H1 (cell line): ENCODE results near the gene COL4A1.

Source experiments
- ATF2 ChIP-seq: IDR thresholded peaks from 2 replicates; pipeline ENCODE4 v1.6.1; 2012; ENCODE audit warnings: low read length, inconsistent platforms
- BACH1 ChIP-seq: IDR thresholded peaks from 2 replicates; pipeline ENCODE4 v1.6.1; 2012; ENCODE audit warnings: low read length, improper control_type of control experiment
- CTCF ChIP-seq, 3 experiments: IDR thresholded peaks; 1 replicate in 2 of 3; 2 replicates in 1 of 3; pipeline versions ENCODE4 v1.5.1 to v1.6.1; 2011; ENCODE audit warnings: low read length in 3 of 3, mild to moderate bottlenecking in 3 of 3, inconsistent platforms in 2 of 3, low read depth in 1 of 3, moderate library complexity in 1 of 3; ENCODE audit not compliant: insufficient read depth in 1 of 3; ENCODE audit errors: control extremely low read depth in 1 of 3
- JUND ChIP-seq: IDR thresholded peaks from 2 replicates; pipeline ENCODE4 v1.6.1; 2011; ENCODE audit warnings: mild to moderate bottlenecking, improper control_type of control experiment, low read length
- NRF1 ChIP-seq: IDR thresholded peaks from 2 replicates; pipeline ENCODE4 v1.6.1; 2011; ENCODE audit warnings: mild to moderate bottlenecking, low read depth, low read length, improper control_type of control experiment
- POLR2AphosphoS5 ChIP-seq: IDR thresholded peaks from 2 replicates; pipeline ENCODE4 v1.6.1; 2011; ENCODE audit warnings: low read depth, low read length
- RBBP5 ChIP-seq: IDR thresholded peaks from 2 replicates; pipeline ENCODE4 v1.7.1; 2012; ENCODE audit warnings: low read depth, mild to moderate bottlenecking, inconsistent platforms, low read length, moderate library complexity, borderline replicate concordance
- RFX5 ChIP-seq: IDR thresholded peaks from 2 replicates; pipeline ENCODE4 v1.6.1; 2011; ENCODE audit warnings: low read depth, low read length, improper control_type of control experiment, borderline replicate concordance
- SP4 ChIP-seq: IDR thresholded peaks from 2 replicates; pipeline ENCODE4 v1.6.1; 2012; ENCODE audit warnings: low read length, inconsistent platforms
- SRF ChIP-seq: IDR thresholded peaks from 2 replicates; pipeline ENCODE4 v1.6.1; 2011; ENCODE audit warnings: mild to moderate bottlenecking, low read depth, low read length, moderate library complexity
- TAF1 ChIP-seq: IDR thresholded peaks from 2 replicates; pipeline ENCODE4 v1.6.1; 2011; ENCODE audit warnings: mild to moderate bottlenecking, low read depth, low read length
- TEAD4 ChIP-seq: IDR thresholded peaks from 2 replicates; pipeline ENCODE4 v1.6.1; 2012; ENCODE audit warnings: low read depth, low read length, inconsistent platforms, mixed read lengths
- TF ChIP-seq, protein P1 (sequence below): IDR thresholded peaks from 2 replicates; pipeline ENCODE4 v1.6.1; 2012; ENCODE audit warnings: inconsistent platforms

GRCh38 chr13:110344320-110344719, 37.4 kb upstream of the COL4A1 start:
- TF ChIP-seq RBBP5 (no peak), NRF1 (no peak), RFX5 (no peak), CTCF (IDR thresholded peaks at IDR 0.05; ENCODE audit: control extremely low read depth in 1 of 3, insufficient read depth in 1 of 3, low read depth in 1 of 3, low read length in 3 of 3) (no peak), SRF (no peak), TEAD4 (no peak), JUND (no peak), BACH1 (no peak), SP4 (no peak), TAF1 (no peak), POLR2AphosphoS5 (no peak), ATF2 (no peak)
- TF ChIP-seq, protein P1, sequence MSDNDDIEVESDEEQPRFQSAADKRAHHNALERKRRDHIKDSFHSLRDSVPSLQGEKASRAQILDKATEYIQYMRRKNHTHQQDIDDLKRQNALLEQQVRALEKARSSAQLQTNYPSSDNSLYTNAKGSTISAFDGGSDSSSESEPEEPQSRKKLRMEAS = no peak
